Right hindlimb (tissue), 1 donor: Measurements from ENCODE around the gene TAF1B.

Experiments used
- DNase-seq: peaks from one replicate; pipeline ENCODE4 v3.0.0-alpha.2; 2018

Gene TAF1B

GRCh38 chr2:9843229-9844035 is at the start of gene TAF1B:
Gene TAF1B (plus strand): TSS chr2:9843474. CDS start chr2:9843542, 68 bp downstream.
- DNase-seq: peak; percentile 95

- no peak for DNase-seq
Observed at GRCh38 chr2:9793918-9794717, 49.2 kb upstream of the TAF1B start.

- no peak for DNase-seq
Observed at GRCh38 chr2:9795071-9795470, 48.2 kb upstream of the TAF1B start.

GRCh38 chr2:9796056-9797010 is 46.9 kb upstream of the TAF1B start:
- DNase-seq: no peak

GRCh38 chr2:9797086-9797485 is 46.2 kb upstream of the TAF1B start:
- no peak for DNase-seq

GRCh38 chr2:9797681-9798556 is 45.4 kb upstream of the TAF1B start:
- no peak for DNase-seq

GRCh38 chr2:9799011-9799596 is 44.2 kb upstream of the TAF1B start:
- no peak for DNase-seq

- peak; percentile 88 for DNase-seq
Observed at GRCh38 chr2:9799729-9800632, 43.3 kb upstream of the TAF1B start.

GRCh38 chr2:9800639-9800974 is 42.7 kb upstream of the TAF1B start:
- DNase-seq: no peak

- DNase-seq: no peak
Observed at GRCh38 chr2:9800975-9801726, 42.1 kb upstream of the TAF1B start.

- no peak for DNase-seq
Observed at GRCh38 chr2:9802576-9802993, 40.7 kb upstream of the TAF1B start.

- DNase-seq: no peak
Observed at GRCh38 chr2:9803023-9803805, 40.1 kb upstream of the TAF1B start.

GRCh38 chr2:9805435-9806297 is 37.6 kb upstream of the TAF1B start:
- DNase-seq: no peak

GRCh38 chr2:9806298-9806610 is 37.0 kb upstream of the TAF1B start:
- no peak for DNase-seq

GRCh38 chr2:9806656-9807055 is 36.6 kb upstream of the TAF1B start:
- no peak for DNase-seq

- DNase-seq: no peak
Observed at GRCh38 chr2:9807056-9807455, 36.2 kb upstream of the TAF1B start.

- DNase-seq: no peak
Observed at GRCh38 chr2:9807555-9808305, 35.5 kb upstream of the TAF1B start.
